Parathyroid adenoma (tissue), 2 donors: Measurements from ENCODE around the gene AJAP1.

Source experiments
- H2AFZ ChIP-seq: fragments of 300-600 bp; sonication (generic); one replicate; pipeline ENCODE4 v1.7.0; 2017; ENCODE audit warnings: antibody characterized with exemption, mild to moderate bottlenecking
- H3K27ac ChIP-seq: fragments of 300-600 bp; sonication (generic); one replicate; pipeline ENCODE4 v1.7.0; 2017
- H3K27me3 ChIP-seq: fragments of 300-600 bp; sonication (generic); one replicate; pipeline ENCODE4 v1.7.0; 2017; ENCODE audit warnings: low read length; ENCODE audit not compliant: control insufficient read depth, insufficient read depth
- H3K36me3 ChIP-seq: fragments of 300-600 bp; sonication (generic); one replicate; pipeline ENCODE4 v1.7.0; 2017; ENCODE audit warnings: low read length; ENCODE audit not compliant: control insufficient read depth, insufficient read depth
- H3K4me1 ChIP-seq: fragments of 300-600 bp; sonication (generic); one replicate; pipeline ENCODE4 v1.7.0; 2017; ENCODE audit warnings: control low read depth
- H3K4me2 ChIP-seq: fragments of 300-600 bp; sonication (generic); one replicate; pipeline ENCODE4 v1.7.0; 2017; ENCODE audit warnings: low read length
- H3K4me3 ChIP-seq: fragments of 300-600 bp; sonication (generic); one replicate; pipeline ENCODE4 v1.7.0; 2017; ENCODE audit warnings: low read depth, low read length
- H3K79me2 ChIP-seq: fragments of 300-600 bp; sonication (generic); one replicate; pipeline ENCODE4 v1.7.0; 2017; ENCODE audit warnings: control low read depth
- H3K9ac ChIP-seq: fragments of 300-600 bp; sonication (generic); one replicate; pipeline ENCODE4 v1.7.0; 2017; ENCODE audit warnings: mild to moderate bottlenecking
- H3K9me3 ChIP-seq: fragments of 300-600 bp; sonication (generic); one replicate; pipeline ENCODE4 v1.7.0; 2017; ENCODE audit warnings: low read length; ENCODE audit not compliant: control insufficient read depth
- CTCF ChIP-seq: fragments of 300-600 bp; sonication (generic); IDR thresholded peaks from one replicate; pipeline ENCODE4 v1.7.0; 2017; ENCODE audit warnings: antibody characterized with exemption, mild to moderate bottlenecking
- donor health status: primary hyperparathyroidism.

The AJAP1 gene

GRCh38 chr1:4771721-4772120, 117.3 kb downstream of the AJAP1 start:
- Histone ChIP-seq H3K79me2 (no peaks in the 10 kb centered on the region), H3K36me3 (no peaks in the 10 kb centered on the region), H3K4me3 (no peak overlapping the region), H3K4me2 (no peak overlapping the region), H3K27ac (no peak overlapping the region), H2AFZ (no peak overlapping the region), H3K9me3 (no peaks in the 10 kb centered on the region), H3K4me1 (no peaks in the 10 kb centered on the region), H3K9ac (no peak overlapping the region), H3K27me3 (no peaks in the 10 kb centered on the region)
- TF ChIP-seq CTCF = no peak

DNA sequence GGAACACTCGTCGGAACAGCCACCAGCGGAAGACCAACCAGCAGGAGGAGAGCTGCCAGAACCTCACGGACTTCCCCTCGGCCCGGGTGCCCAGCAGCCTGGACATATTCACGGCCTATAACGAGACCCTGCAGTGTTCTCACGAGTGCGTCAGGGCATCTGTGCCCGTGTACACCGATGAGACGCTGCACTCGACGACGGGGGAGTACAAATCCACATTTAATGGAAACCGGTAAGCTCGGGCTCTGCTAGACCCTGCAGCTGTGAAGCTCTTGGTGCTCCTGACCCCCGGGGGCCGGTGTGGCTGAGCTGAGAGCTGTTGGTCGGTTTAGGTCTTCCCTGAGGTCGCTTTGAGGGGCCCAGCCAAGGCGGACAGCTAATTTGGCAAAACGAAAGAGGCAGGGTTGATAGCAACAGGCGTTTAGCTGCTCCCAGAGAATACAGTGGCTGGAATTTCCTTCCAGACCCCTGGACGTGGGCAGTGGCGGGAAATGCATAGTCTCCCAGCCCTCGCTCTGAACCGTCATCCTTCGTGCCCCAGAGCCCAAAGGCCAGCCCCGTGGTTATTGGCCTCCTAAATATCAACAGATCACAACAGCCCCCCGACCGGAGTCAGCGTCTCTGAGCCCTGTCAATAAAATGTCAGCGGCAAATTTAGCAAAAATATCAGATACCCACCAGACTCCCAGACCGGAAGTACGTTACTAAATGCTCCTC, 118.0 kb downstream of the AJAP1 start:
- no peaks in the 10 kb centered on the region for H3K36me3 ChIP-seq
- H3K9ac ChIP-seq = no peak overlapping the region
- H2AFZ ChIP-seq = no peak overlapping the region
- no peak overlapping the region for H3K4me3 ChIP-seq
- H3K79me2 ChIP-seq = no peaks in the 10 kb centered on the region
- no peaks in the 10 kb centered on the region for H3K9me3 ChIP-seq
- no peak overlapping the region for H3K4me2 ChIP-seq
- no peak for TF ChIP-seq CTCF
- no peaks in the 10 kb centered on the region for H3K27me3 ChIP-seq
- no peaks in the 10 kb centered on the region for H3K4me1 ChIP-seq
- H3K27ac ChIP-seq = no peak overlapping the region

DNA sequence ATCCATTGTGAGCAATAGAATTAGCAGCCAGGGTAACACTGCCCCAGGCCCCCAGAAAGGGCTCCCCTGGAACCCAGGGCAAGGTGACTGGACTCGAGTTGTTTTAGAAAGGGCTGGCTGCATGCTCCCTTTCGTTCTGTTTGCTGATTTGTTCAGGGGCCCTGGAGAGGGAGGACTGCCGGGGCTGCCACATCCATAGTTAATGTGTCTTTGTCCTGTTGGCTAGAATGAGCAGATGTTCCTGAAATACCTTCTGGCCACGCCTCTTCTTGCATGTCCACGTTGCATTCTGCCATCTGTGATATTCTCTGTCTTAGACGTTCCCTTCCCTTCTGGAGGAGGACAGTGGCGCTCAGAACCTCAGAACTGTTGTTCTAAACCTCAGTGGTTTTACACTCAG, 118.8 kb downstream of the AJAP1 start:
- Histone ChIP-seq H3K9me3 (no peaks in the 10 kb centered on the region), H3K4me2 (no peak overlapping the region), H3K27ac (no peak overlapping the region)

DNA sequence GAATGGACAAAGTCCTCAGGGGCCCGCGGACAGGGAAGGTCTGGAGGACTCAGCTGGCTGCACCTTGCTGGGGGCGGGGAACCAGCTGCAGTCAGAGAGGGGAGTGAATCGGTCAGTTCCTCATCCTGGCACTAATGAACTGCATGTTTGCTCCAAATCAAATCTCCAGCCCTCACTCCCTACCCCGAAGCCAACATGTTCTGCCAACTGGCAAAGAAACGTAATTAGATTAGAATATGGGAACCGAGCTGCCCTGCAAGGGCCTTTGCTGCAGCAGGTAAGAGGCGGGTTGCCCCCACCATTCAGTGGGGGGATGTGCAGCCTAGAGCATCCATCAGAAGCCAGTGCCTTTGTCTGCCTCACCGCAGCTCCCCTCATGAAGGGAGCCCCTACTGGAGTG, 121.1 kb downstream of the AJAP1 start:
- Histone ChIP-seq H3K27me3 (no peaks in the 10 kb centered on the region), H3K4me2 (no peak overlapping the region), H3K9me3 (no peaks in the 10 kb centered on the region), H3K79me2 (no peaks in the 10 kb centered on the region), H3K4me3 (no peak overlapping the region), H2AFZ (no peak overlapping the region), H3K9ac (no peak overlapping the region), H3K27ac (no peak overlapping the region), H3K4me1 (no peaks in the 10 kb centered on the region), H3K36me3 (no peaks in the 10 kb centered on the region)
- no peak for TF ChIP-seq CTCF

More for the DNA sequence above, 118.8 kb downstream of the AJAP1 start:
- no peak for TF ChIP-seq CTCF
- Histone ChIP-seq H3K4me1 (no peaks in the 10 kb centered on the region), H3K79me2 (no peaks in the 10 kb centered on the region), H3K27me3 (no peaks in the 10 kb centered on the region), H3K36me3 (no peaks in the 10 kb centered on the region), H3K9ac (no peak overlapping the region), H3K4me3 (no peak overlapping the region), H2AFZ (no peak overlapping the region)

- Histone ChIP-seq H3K79me2 (no peaks in the 10 kb centered on the region), H3K27ac (no peak overlapping the region), H3K4me2 (no peak overlapping the region), H3K9me3 (no peaks in the 10 kb centered on the region), H3K4me3 (no peak overlapping the region), H3K36me3 (no peaks in the 10 kb centered on the region), H3K9ac (no peak overlapping the region), H3K27me3 (no peaks in the 10 kb centered on the region), H3K4me1 (no peaks in the 10 kb centered on the region), H2AFZ (no peak overlapping the region)
- TF ChIP-seq CTCF = peak; percentile 10
Observed at GRCh38 chr1:4778056-4778455, 123.6 kb downstream of the AJAP1 start.
